Smooth muscle cell (in vitro differentiated cells): ENCODE measurements around the gene TFAP2C. TPM values are rescaled to one million over a fixed set of nuclear protein-coding genes. Genes with fewer than 3 reads are reported as not detected.

Source experiments
- DNase-seq: peaks from one replicate; lab custom pipeline; 2025; ENCODE audit not compliant: unreplicated experiment; lab: John Stamatoyannopoulos, UW
- H2AFZ ChIP-seq: fragments of 200-600 bp; sonication (generic); 2 replicates; pipeline ENCODE4 v1.6.0; 2016; ENCODE audit warnings: antibody characterized with exemption, low read depth, mild to moderate bottlenecking
- H3F3A ChIP-seq: fragments of 200-600 bp; sonication (generic); 2 replicates; pipeline ENCODE4 v1.6.0; 2017; ENCODE audit warnings: antibody characterized with exemption, low read depth
- H3K27ac ChIP-seq: fragments of 200-600 bp; sonication (generic); 2 replicates; pipeline ENCODE4 v1.5.1; 2016; ENCODE audit warnings: low read depth, mild to moderate bottlenecking
- H3K27me3 ChIP-seq: fragments of 200-600 bp; sonication (generic); 2 replicates; pipeline ENCODE4 v1.6.1; 2016; ENCODE audit warnings: low read depth, mild to moderate bottlenecking
- H3K36me3 ChIP-seq: fragments of 200-600 bp; sonication (generic); 2 replicates; pipeline ENCODE4 v1.5.1; 2016; ENCODE audit warnings: low read depth
- H3K4me1 ChIP-seq: fragments of 200-600 bp; sonication (generic); 2 replicates; pipeline ENCODE4 v1.5.1; 2016; ENCODE audit warnings: low read depth
- H3K4me2 ChIP-seq: fragments of 200-600 bp; sonication (generic); 2 replicates; pipeline ENCODE4 v1.6.0; 2016; ENCODE audit warnings: mild to moderate bottlenecking
- H3K4me3 ChIP-seq: fragments of 200-600 bp; sonication (generic); 2 replicates; pipeline ENCODE4 v1.5.1; 2016; ENCODE audit warnings: mild to moderate bottlenecking
- H3K79me2 ChIP-seq: fragments of 200-600 bp; sonication (generic); 2 replicates; pipeline ENCODE4 v1.6.0; 2016; ENCODE audit warnings: low read depth, mild to moderate bottlenecking
- H3K9ac ChIP-seq: fragments of 200-600 bp; sonication (generic); 2 replicates; pipeline ENCODE4 v1.6.0; 2016; ENCODE audit warnings: low read depth
- H3K9me3 ChIP-seq: fragments of 200-600 bp; sonication (generic); replicated peaks from 2 replicates; pipeline ENCODE4 v1.5.1; 2016; ENCODE audit warnings: low read depth
- H4K20me1 ChIP-seq: fragments of 200-600 bp; sonication (generic); 2 replicates; pipeline ENCODE4 v1.6.0; 2016; ENCODE audit warnings: low read depth
- WGBS: methylation state at CpG from one replicate; pipeline ENCODE4 v1.1.7; 2016; ENCODE audit warnings: low lambda C conversion rate; 5-methylcytosine and 5-hydroxymethylcytosine counted together
- polyA plus RNA-seq: library from polyadenylated mRNA; unstranded; fragments of >200 nt; fragmentation: Nextera tagmentation; extraction: Ambion mirVana; gene quantifications from 2 replicates; pipeline ENCODE4 v1.2.1, GENCODE V29; 2016
- total RNA-seq: library from RNA; depleted of rRNA; stranded (reverse); fragments of >200 nt; gene quantifications from 2 replicates; pipeline ENCODE4 v1.2.3, GENCODE V29; 2014
- TF ChIP-seq, protein P1 (sequence below): fragments of 200-600 bp; sonication (generic); IDR thresholded peaks from 2 replicates; pipeline ENCODE4 v1.5.1; 2017; ENCODE audit warnings: borderline replicate concordance, mild to moderate bottlenecking, antibody characterized with exemption; ENCODE audit not compliant: insufficient read depth, poor library complexity, severe bottlenecking

The TFAP2C gene
- total and polyA plus RNA-seq, 2 experiments from 2014 or later = 2.5 to 5.8 TPM

DNA sequence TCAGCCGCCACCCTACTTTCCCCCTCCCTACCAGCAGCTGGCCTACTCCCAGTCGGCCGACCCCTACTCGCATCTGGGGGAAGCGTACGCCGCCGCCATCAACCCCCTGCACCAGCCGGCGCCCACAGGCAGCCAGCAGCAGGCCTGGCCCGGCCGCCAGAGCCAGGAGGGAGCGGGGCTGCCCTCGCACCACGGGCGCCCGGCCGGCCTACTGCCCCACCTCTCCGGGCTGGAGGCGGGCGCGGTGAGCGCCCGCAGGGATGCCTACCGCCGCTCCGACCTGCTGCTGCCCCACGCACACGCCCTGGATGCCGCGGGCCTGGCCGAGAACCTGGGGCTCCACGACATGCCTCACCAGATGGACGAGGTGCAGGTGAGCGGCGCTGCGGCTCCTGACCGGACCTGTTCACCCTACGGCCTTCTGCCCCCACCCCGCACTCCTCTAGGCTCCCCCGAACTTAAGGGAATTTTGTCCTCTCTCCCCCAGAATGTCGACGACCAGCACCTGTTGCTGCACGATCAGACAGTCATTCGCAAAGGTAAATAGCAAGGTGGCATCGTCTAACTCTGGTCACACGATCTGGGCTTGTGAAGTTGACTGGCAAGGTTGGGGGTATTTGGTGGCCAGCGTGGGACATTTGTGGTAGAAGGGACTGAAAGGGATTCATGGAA lies 2.3 kb downstream of the TFAP2C start:
- Histone ChIP-seq H2AFZ (no peak overlapping the region), H3K36me3 (no peaks in the 10 kb centered on the region), H3K79me2 (no peaks in the 10 kb centered on the region), H3K4me1 (peaks cover 34% of the 10 kb centered on the region), H3K4me2 (peak overlapping the region; percentile 96), H3K4me3 (peak overlapping the region; percentile 71), H4K20me1 (peaks cover 17% of the 10 kb centered on the region), H3K27me3 (peaks cover 84% of the 10 kb centered on the region), H3F3A (no peaks in the 10 kb centered on the region), H3K9me3 (no peaks in the 10 kb centered on the region), H3K9ac (no peak overlapping the region), H3K27ac (no peak overlapping the region)
- WGBS = 10% methylated on average over 47 of the region's 48 CpGs
- DNase-seq = no peak
- TF ChIP-seq, protein P1, sequence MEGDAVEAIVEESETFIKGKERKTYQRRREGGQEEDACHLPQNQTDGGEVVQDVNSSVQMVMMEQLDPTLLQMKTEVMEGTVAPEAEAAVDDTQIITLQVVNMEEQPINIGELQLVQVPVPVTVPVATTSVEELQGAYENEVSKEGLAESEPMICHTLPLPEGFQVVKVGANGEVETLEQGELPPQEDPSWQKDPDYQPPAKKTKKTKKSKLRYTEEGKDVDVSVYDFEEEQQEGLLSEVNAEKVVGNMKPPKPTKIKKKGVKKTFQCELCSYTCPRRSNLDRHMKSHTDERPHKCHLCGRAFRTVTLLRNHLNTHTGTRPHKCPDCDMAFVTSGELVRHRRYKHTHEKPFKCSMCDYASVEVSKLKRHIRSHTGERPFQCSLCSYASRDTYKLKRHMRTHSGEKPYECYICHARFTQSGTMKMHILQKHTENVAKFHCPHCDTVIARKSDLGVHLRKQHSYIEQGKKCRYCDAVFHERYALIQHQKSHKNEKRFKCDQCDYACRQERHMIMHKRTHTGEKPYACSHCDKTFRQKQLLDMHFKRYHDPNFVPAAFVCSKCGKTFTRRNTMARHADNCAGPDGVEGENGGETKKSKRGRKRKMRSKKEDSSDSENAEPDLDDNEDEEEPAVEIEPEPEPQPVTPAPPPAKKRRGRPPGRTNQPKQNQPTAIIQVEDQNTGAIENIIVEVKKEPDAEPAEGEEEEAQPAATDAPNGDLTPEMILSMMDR = no peak

DNA sequence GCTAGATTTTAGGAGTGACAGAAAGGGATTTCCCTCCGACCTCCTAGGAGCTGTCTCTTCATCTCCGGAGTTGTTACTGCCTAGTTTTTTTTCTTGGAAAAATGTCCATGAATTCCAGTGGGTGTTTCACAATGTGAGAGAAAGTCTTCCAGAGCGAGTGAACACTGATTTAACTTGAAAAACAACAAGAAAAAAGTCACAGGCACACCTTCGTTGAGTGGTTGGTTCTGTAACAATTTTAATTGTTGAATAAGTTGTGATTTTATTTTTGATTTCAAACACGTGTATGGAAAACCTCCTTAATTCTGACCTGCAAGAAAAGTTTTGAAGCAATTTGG lies 2.9 kb downstream of the TFAP2C start:
- Histone ChIP-seq H3K27me3 (peaks cover 79% of the 10 kb centered on the region), H2AFZ (no peak overlapping the region)
- TF ChIP-seq, protein P1 = no peak

DNA sequence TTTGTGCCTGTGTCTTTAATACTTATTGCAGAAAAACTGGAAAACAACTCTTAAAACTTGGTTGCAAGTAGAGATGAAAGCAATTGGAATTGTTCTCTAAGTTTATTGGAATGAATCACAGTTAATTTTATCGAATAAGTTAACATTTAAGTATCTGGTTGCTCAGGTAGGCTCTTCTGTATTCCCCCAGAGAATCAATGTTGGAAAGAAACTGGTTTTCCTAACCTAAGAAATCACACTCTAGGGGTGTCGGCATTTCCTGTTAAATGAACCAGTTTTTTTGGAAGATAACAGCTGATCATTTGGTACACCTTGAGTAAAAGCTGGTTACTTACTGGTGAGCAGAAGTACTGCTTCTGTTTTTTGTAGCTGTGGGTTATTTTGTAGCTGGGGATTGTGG lies 5.2 kb downstream of the TFAP2C start:
- Histone ChIP-seq H4K20me1 (peaks cover 17% of the 10 kb centered on the region), H3K4me2 (no peak overlapping the region), H2AFZ (no peak overlapping the region), H3K9ac (no peak overlapping the region), H3K79me2 (no peaks in the 10 kb centered on the region), H3K4me1 (peaks cover 13% of the 10 kb centered on the region), H3K9me3 (no peaks in the 10 kb centered on the region), H3K36me3 (no peaks in the 10 kb centered on the region), H3K4me3 (no peak overlapping the region), H3K27me3 (peaks cover 56% of the 10 kb centered on the region), H3F3A (no peaks in the 10 kb centered on the region), H3K27ac (no peak overlapping the region)
- 97% methylated on average over 2 of the region's 2 CpGs for WGBS
- TF ChIP-seq, protein P1 = no peak
- no peak for DNase-seq

More for the DNA sequence above, 2.9 kb downstream of the TFAP2C start:
- Histone ChIP-seq H3K4me1 (peaks cover 28% of the 10 kb centered on the region), H3K9ac (no peak overlapping the region), H3K4me2 (peak overlapping the region; percentile 96), H3K4me3 (no peak overlapping the region), H3K36me3 (no peaks in the 10 kb centered on the region), H3K27ac (no peak overlapping the region), H3F3A (no peaks in the 10 kb centered on the region), H4K20me1 (peaks cover 17% of the 10 kb centered on the region), H3K79me2 (no peaks in the 10 kb centered on the region), H3K9me3 (no peaks in the 10 kb centered on the region)
- DNase-seq = no peak
- WGBS = 43% methylated on average over 5 of the region's 5 CpGs

DNA sequence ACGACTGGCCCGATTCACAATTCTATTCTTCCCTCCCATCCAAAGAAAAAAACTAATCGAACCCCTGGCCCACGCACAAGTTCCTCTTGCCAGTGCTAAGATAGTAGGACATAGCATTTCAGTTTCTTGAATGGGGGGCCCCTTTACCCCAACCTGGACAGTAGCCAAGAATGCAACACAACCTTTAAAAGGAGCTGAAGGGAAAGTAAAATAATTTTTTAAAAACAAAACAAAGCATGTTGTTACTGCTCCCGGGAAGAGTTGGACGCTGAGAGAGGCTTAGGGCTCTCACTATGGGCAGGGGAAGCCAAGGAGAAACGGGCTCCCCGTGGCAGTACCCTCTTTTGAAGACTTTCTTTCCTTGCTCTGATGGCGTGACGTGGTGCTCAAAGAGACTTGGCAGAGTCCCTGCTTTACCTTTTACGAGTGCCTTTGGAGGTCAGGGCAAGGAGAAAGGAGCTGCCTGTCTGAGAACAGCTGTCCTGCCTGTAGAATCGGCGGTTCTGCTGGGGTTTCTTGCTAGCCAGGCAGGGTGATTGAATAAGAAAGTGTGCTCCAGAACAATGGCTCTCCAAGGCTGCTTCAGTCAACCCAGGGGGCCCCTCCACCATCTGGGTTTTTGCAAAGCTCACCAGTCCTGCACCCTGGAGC lies 5.8 kb downstream of the TFAP2C start:
- no peak overlapping the region for H3K4me3 ChIP-seq
- no peak overlapping the region for H2AFZ ChIP-seq
- no peak for DNase-seq
- H3K79me2 ChIP-seq = no peaks in the 10 kb centered on the region
- no peak overlapping the region for H3K4me2 ChIP-seq
- TF ChIP-seq, protein P1 = no peak
- no peak overlapping the region for H3K9ac ChIP-seq
- H3K36me3 ChIP-seq = no peaks in the 10 kb centered on the region
- H4K20me1 ChIP-seq = peaks cover 17% of the 10 kb centered on the region
- H3K27me3 ChIP-seq = peaks cover 50% of the 10 kb centered on the region
- WGBS = 87% methylated on average over 13 of the region's 13 CpGs
- H3K27ac ChIP-seq = no peak overlapping the region
- H3K9me3 ChIP-seq = no peaks in the 10 kb centered on the region
- H3F3A ChIP-seq = no peaks in the 10 kb centered on the region
- H3K4me1 ChIP-seq = peaks cover 9% of the 10 kb centered on the region
